Mesothelial cell of epicardium (in vitro differentiated cells): ENCODE measurements around the gene APAF1. TPM values are rescaled to one million over a fixed set of nuclear protein-coding genes. Genes with fewer than 3 reads are reported as not detected.
"Not testable (repeated sequence)": the region's sequence is repeated elsewhere in the genome, so short reads cannot be mapped to it uniquely, and the experiment has no call there.

Experiments
- DNase-seq, 2 experiments: peaks; one replicate each; pipeline ENCODE4 v3.0.0; 2021; ENCODE audit warnings: low spot score in 2 of 2; ENCODE audit not compliant: unreplicated experiment in 2 of 2
- H3K27ac Mint-ChIP-seq: 2 replicates; pipeline ENCODE4 v1.8.0; 2021; ENCODE audit warnings: mixed read lengths
- H3K27me3 Mint-ChIP-seq: 2 replicates; pipeline ENCODE4 v1.8.0; 2021; ENCODE audit warnings: low read depth, mixed read lengths
- H3K36me3 Mint-ChIP-seq: 2 replicates; pipeline ENCODE4 v1.8.0; 2021; ENCODE audit warnings: mixed read lengths
- H3K4me1 Mint-ChIP-seq: 2 replicates; pipeline ENCODE4 v1.8.0; 2021; ENCODE audit warnings: mixed read lengths
- H3K4me3 Mint-ChIP-seq: 2 replicates; pipeline ENCODE4 v1.8.0; 2021; ENCODE audit warnings: mild to moderate bottlenecking, moderate library complexity, mixed read lengths
- H3K9me3 Mint-ChIP-seq: 2 replicates; pipeline ENCODE4 v1.8.0; 2021; ENCODE audit warnings: mixed read lengths
- CTCF ChIP-seq: fragments of 200-600 bp; sonication (generic); IDR thresholded peaks from one replicate; pipeline ENCODE4 v1.5.0; 2021; ENCODE audit warnings: antibody characterized with exemption; ENCODE audit not compliant: unreplicated experiment
- total RNA-seq: library from RNA; stranded (reverse); gene quantifications from 3 replicates; pipeline ENCODE4 v1.2.1, GENCODE V29; 2021

The APAF1 gene
- total RNA-seq, 1 donor from 2014 or later, result 25.9 TPM

GRCh38 chr12:98752726-98753125, 107.6 kb downstream of the APAF1 start:
- H3K9me3 Mint-ChIP-seq, result no peaks in the 10 kb centered on the region

GRCh38 chr12:98754095-98754494, 109.0 kb downstream of the APAF1 start:
- Mint-ChIP-seq H3K4me1 (peaks cover 6% of the 10 kb centered on the region), H3K27ac (no peak overlapping the region), H3K36me3 (no peaks in the 10 kb centered on the region), H3K4me3 (no peak overlapping the region), H3K9me3 (no peaks in the 10 kb centered on the region), H3K27me3 (peaks cover 8% of the 10 kb centered on the region)
- DNase-seq, result no peak
- TF ChIP-seq CTCF, result no peak

More at GRCh38 chr12:98752726-98753125, 107.6 kb downstream of the APAF1 start:
- Mint-ChIP-seq H3K4me1 (peaks cover 10% of the 10 kb centered on the region), H3K4me3 (no peak overlapping the region), H3K27me3 (peaks cover 9% of the 10 kb centered on the region), H3K36me3 (no peaks in the 10 kb centered on the region), H3K27ac (no peak overlapping the region)
- no peak for TF ChIP-seq CTCF
- DNase-seq, result no peak

- H3K4me3 Mint-ChIP-seq, H3K4me1 Mint-ChIP-seq, H3K27ac Mint-ChIP-seq, H3K9me3 Mint-ChIP-seq, DNase-seq, H3K36me3 Mint-ChIP-seq: not testable (repeated sequence)
- peaks cover 11% of the 10 kb centered on the region for H3K27me3 Mint-ChIP-seq
These were observed 110.8 kb downstream of the APAF1 start for GRCh38 chr12:98755855-98756254.

GRCh38 chr12:98757455-98757854, 112.4 kb downstream of the APAF1 start:
- no peak for TF ChIP-seq CTCF
- Mint-ChIP-seq H3K4me3 (no peak overlapping the region), H3K4me1 (no peaks in the 10 kb centered on the region), H3K36me3 (no peaks in the 10 kb centered on the region), H3K27ac (no peak overlapping the region), H3K27me3 (peaks cover 21% of the 10 kb centered on the region), H3K9me3 (no peaks in the 10 kb centered on the region)
- no peak for DNase-seq

- TF ChIP-seq CTCF, result no peak
These were observed 113.2 kb downstream of the APAF1 start for GRCh38 chr12:98758331-98758730.

GRCh38 chr12:98763656-98764055, 118.6 kb downstream of the APAF1 start:
- Mint-ChIP-seq H3K27ac (no peak overlapping the region), H3K36me3 (no peaks in the 10 kb centered on the region), H3K4me3 (no peak overlapping the region), H3K27me3 (peaks cover 27% of the 10 kb centered on the region), H3K4me1 (no peaks in the 10 kb centered on the region), H3K9me3 (no peaks in the 10 kb centered on the region)
- DNase-seq, result no peak
- no peak for TF ChIP-seq CTCF

More at GRCh38 chr12:98758331-98758730, 113.2 kb downstream of the APAF1 start:
- no peak overlapping the region for H3K27ac Mint-ChIP-seq
- no peaks in the 10 kb centered on the region for H3K9me3 Mint-ChIP-seq
- peaks cover 26% of the 10 kb centered on the region for H3K27me3 Mint-ChIP-seq
- no peak for DNase-seq
- H3K36me3 Mint-ChIP-seq, result no peaks in the 10 kb centered on the region
- H3K4me3 Mint-ChIP-seq, result no peak overlapping the region
- no peaks in the 10 kb centered on the region for H3K4me1 Mint-ChIP-seq
